ENCODE data around the gene MAMDC2.

GRCh38 chr9:70073193-70073592 is 29.5 kb downstream of the MAMDC2 start:
- TF ChIP-seq POLR2A (IDR thresholded peaks at IDR 0.05) (no peak), CTCF (IDR thresholded peaks at IDR 0.05) (no peak)

All from Peyer's patch (tissue), 4 donors.